Measurements from ENCODE around the gene PPP2CA.

DNA sequence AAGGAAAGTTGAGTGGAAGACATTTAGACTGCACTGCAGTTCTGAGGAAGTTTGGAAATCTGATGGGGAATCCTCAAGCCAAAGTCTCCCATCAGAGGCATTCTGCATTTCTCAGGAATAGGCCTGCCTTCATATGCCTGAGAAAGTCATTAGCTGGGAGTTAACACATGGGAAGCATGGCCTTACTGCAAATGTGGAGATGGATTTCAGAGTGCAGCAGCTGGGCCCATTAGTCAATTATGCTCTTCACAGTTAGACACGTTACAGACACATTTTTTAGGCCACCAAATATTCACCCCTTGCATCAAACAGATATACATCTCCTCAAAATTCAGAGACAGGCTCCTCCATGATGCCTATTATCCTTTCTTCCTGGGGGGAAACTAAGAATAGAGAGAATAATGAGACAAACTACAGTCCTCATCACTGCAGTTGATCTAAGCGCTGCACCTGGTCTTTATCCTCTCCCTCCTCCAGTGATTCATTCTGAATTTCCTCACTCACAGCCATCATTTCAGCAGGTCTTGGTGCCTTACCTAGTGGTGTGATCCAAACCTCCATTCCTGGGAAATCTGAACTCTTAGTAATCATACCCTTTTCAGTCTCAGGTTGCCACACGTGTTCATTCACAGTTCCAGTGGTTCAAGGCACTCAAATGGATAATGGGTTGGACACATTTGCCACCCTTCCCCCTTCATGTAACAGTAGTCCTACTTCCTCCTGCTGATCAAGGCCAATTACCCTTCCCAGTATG lies 47.9 kb upstream of the PPP2CA start:
- no peak for TF ChIP-seq POLR2A (IDR thresholded peaks at IDR 0.05)
- TF ChIP-seq CTCF (IDR thresholded peaks at IDR 0.05): no peak

Measured in esophagus squamous epithelium (tissue), 4 donors.